ENCODE data around the gene PRR36.
"Not testable (repeated sequence)": the region's sequence is repeated elsewhere in the genome, so short reads cannot be mapped to it uniquely, and the experiment has no call there.

The PRR36 gene

DNA sequence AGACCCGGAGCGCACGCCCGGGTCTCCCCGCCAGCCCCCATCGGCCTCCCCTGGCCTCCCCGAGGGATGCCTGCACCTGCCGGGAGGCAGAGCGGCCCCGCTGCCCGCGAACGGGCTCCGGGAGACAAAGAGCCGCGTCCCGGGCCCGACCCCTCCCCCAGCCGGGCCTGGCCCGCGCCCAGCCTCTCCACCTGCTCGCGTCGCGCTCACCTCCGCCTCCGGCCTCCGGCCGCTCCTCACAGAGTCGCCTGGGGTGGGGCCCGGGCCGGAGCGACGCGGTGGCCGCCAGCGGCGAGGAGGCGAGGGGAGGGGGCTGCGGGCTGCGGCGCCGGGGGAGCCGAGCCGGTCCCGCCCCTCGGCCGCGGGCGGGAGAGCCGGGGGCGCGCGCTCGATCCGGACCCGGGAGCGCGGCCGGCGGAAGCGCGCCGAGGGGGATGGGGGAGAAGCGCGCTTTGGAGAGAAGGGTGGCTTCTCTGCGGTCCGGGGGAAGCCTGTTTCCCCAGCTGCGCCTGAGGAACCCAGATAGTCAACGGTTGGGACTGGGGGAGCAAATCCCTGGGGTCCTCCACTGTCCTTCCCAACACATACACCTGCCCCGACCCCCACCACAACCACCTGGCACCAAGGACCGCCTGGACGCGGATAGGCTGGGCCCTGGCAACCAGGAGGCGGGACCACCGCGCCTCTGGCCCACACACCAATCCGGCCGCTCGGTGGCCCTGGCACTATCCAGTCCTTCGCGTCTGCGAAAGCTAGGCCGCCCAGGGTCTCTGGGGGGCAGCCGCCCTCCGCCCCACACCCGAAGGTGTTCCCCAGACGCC lies at the start of gene PRR36:
PRR36 (minus strand) TSS at position 315 of the 821 bp plus-strand sequence. CDS start 701 bp downstream, outside the sequence.
- DNase-seq = peak; percentile 76

DNA sequence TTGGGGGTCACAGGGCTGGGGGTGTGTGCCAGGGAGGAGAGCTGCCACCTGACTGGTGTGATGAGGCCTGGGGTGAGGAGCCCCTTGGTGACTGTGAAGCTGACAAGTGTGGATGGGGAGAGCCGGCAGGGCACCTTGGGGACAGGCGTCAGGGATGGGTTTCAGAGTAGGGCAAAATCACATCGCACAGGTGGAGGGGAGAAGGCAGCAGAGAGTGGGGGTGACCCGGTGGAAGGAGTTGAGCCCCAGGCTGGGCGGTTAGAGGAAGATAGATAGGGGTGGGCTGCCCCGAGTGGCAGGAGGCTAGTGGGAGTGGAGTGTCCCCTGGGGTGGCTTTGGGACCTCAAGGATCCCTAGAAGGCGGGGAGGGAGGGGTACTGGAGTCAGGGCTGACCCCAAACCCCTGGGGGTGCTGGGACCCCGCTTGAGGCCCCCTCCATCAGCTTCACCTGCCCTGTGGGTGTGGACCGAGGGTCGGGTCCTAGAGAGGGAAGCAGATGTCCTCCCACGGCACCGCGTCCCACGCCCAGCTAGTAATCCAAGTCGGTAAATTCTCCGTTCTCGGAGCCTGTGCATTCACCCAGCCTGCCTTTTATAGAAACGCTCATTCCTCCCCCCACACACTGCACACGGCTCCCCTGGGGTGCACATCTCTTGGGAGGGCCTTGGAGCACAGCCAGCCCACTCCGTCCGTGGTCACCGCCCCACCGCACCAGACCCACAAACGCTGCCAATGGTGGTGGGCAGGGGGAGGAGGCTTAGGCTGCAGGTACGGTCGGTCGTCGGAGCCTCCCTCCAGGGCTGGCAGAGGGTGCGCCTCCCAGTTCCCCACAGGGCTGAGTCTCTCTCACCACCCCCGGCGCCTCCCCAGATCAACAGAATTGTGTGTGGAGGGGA lies 49.4 kb upstream of the PRR36 start:
- no peak for DNase-seq

DNA sequence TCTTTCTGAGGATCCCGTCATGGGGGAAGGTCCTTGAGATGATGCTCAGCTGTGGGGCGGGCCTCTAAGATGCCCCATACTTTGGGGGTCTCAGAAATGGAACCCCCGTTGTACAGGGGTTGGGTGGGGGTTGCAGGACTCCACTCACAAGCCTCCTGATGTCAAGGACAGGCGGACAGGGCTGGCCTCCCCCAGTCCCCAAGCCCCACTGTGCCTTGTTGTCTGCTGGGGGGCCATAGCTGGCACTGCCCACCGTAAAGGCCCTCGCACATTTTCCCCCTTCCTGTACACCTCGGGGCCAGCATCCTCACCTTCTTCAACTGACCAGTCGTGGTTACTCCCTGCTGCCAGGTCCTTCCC lies 48.6 kb upstream of the PRR36 start:
- no peak for DNase-seq

DNA sequence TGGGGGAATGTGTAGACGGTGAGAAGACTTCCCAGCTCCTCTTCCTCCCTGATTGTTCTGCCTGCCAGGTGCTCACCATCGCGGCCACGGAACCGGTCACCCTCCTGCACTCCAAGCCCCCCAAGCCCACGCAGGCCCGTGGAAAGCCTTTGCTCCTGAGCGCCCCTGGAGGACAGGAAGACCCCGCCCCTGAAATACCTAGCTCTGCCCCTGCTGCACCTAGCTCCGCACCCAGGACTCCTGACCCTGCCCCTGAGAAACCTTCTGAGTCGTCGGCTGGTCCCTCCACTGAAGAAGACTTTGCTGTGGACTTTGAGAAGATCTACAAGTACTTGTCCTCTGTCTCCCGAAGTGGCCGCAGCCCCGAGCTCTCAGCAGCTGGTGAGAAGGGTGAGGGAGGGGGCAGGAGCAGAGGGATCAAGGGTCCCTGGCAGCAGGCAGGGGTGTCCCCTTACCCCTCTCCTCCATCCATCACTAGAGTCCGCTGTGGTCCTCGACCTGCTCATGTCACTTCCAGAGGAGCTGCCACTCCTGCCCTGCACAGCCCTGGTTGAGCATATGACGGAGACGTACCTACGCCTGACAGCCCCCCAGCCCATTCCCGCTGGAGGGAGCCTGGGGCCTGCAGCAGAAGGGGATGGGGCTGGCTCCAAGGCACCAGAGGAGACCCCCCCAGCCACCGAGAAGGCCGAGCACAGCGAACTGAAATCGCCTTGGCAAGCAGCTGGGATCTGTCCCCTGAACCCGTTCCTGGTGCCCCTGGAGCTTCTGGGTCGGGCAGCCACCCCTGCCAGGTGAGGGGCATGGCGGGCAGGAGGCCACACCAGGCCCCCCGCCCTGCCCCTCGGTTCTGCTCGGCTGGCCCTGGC lies 48.0 kb upstream of the PRR36 start:
- no peak for DNase-seq

DNA sequence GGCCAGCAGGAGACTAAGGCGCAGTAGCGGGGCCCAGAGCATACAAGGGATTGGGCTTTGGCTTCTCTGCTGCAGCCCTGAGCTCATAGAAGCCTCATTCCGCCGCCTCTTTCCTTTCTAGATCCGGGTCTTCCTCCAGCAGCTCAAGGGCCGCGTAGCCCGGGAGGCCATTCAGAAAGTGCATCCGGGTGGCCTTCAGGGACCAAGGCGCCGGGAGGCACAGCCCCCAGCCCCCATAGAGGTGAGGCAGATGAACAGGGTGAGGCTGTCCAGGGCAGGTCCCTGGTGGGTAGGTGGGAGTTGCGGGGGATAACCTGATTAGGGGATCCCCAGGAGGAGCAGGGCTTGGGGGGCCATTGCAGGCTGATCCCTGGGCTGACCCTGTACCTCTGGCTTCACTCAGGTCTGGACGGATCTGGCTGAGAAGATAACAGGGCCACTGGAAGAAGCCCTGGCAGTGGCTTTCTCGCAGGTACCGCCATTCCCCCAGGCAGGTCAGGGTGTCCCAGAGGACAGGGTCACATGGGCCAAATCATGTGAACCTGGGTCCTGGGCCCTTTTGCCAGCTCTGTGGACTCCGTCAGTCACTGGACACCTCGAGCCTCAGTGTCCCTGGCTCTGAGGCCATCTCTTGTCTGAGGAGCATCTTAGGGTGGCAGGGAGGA lies 47.2 kb upstream of the PRR36 start:
- DNase-seq = no peak

DNA sequence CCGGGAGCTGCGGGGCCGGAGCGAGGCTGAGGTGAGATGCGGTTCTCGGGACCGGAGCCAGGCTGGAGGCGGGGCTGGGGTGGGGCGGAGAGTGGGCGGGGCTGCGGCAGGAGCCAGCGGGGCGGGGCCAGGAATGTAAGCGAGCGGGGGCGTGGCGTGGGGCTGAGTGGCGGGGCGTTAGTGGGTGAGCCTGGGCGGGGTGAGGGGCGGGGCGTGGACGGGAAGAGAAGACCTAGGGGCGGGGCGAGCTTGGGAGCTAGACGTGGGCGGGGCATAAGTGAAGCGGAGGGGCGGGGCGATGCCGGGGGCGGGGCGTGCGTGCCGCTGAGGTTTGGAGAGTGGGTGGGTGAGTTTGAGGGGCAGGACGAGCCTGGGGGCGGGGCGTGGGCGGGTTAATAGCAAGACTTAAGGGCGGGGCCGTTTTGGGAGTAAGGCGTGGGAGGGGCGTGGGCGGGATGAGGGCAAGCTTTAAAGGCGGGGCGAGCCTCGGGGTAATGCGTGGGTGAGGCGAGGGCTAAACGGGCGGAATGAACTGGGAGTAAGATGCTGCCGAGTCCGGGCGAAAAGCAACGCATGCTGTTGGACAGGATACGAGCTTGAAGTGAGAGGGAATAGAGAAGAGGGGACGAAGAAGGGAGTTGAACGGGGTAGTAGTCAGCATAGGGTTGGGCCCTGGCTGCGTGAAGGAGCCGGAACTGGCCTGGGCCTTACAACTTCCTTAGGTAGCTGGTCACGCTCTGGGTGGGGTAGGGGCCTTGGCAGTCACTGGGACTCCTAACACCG lies 46.5 kb upstream of the PRR36 start:
- peak; percentile 88 for DNase-seq

DNA sequence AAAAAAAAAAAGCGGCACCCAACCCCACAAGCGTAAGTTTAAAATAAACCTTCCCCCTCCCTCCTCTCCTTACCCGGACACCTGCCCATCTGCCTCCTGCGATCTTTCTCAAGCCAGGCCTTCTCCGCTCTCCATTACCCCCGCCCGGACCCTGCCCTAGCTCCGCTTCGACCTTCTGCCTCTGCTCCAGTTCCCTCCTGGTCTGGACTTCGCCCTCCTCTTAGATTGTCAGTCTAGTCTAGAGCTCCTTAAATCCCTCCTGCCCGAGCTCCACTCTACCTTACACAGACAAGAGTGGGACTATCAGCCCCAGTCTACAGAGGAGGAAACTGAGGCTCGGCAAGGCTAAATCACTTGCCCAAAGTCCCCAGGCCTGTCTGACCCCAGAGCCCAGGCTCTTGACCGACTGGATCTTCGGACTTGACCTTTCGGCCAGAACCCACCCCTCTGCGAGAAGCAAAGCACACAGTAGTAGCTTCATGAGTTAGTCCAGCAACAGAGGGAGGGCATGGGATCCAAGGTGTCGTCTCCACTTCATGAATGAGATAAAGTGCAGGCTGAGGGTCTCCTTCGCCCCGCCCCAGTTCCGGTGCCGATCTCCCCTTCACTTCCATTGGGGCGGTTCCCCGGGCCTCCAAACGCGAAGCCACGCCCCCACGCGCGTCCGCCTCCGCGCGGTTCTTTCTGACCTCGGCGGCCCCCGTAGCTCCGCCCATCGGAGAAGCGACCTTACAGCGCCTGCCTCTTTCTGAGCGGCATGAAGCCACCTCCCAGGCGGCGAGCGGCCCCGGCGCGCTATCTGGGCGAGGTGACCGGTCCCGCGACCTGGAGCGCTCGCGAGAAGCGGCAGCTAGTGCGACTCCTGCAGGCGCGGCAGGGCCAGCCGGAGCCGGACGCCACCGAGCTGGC lies 45.7 kb upstream of the PRR36 start, which contains the start of gene SNAPC2:
SNAPC2 (plus strand) TSS at position 729 of the 909 bp plus-strand sequence; CDS start at position 758, 29 bp downstream.
- peak; percentile 79 for DNase-seq

DNA sequence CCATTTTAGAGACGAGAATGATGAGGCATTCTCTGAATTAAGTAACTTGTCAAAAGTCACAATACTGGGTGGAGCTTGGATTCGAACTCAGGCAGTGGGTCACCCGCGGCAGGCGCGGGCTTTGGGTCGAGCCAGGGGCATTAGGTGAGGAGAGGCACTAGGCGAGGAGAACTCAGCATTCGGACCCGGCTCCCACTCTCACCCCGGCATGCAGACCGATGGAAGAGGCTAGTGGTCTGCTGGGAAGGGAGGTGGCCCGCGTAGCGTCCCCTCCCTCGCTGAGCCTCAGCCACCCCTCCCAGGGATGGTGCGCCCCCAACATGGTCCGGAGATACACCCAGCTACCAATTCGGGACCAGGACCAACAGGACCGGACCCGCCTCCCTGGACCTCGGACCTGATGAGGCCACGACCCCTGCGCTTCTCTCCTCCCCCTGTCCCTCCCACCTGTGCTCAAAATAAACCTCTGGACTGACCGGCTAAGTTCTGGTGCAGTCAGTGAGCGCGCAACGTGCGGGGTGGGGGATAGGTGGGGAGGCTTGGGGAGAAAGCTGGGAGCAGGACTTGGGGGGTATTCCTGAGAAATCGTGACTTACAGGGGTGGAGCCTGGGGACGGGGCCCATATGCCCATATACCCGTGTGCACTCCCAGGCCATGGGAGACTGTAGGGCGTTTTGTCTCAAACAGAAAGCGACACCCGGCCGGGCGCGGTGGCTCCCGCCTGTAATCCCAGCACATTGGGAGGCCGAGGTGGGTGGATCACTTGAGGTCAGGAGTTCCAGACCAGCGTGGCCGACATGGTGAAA lies 44.6 kb upstream of the PRR36 start:
- DNase-seq = no peak

DNA sequence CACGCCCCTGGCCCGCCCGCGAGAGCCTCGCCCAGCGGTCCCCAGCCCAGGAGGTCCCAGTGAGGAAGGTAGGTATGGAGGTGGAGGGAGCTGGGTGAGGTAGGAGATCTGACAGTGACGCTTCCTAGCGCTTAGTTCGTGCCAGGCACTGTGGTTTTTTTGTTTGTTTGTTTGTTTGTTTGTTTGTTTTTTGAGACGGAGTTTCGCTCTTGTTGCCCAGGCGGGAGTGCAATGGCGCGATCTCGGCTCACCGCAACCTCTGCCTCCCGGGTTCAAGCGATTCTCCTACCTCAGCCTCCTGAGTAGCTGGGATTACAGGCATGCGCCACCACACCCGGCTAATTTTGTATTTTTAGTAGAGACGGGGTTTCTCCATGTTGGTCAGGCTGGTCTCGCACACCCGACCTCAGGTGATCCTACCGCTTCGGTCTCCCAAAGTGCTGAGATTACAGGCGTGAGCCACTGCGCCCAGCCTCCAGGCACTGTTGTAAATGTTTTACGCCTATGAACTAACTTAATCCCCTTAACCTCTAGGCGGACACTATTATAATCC lies 43.9 kb upstream of the PRR36 start:
- not testable (repeated sequence) for DNase-seq

DNA sequence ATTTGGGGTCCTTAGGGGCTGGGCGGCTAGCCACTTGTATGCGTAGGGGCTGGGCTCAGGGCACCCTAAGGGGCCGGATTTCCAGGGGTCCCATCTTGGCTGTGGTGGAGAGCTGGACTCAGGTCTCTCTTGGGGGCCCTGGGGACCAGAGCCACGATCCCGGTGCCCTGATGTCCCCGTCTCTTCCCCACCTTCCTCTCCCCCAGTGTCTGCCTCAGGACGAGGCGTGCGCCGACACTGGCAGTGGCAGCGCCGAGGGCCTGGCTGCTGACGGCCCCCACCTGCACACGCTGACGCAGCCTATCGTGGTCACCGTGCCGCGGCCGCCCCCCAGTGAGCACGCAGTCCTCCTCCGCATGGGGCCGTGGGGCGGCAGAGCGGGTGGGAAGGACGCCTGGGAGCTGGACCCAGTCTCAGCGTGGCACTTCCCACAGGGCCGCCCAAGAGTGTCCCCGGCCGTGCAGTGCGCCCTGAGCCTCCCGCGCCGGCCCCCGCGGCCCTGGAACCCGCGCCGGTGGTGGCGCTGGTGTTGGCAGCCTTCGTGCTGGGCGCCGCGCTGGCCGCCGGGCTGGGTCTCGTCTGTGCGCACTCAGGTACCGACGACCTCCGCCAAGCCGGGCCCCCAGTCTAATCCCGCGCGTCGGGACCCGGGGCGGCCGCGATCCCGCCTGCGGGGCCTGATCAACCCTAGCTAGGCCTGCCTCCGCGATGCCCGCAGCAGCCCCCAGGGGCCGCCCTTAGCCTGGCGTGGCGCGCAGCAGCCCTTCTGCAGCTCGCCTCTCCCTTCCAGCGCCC lies 43.3 kb upstream of the PRR36 start:
- DNase-seq = peak; percentile 6

DNA sequence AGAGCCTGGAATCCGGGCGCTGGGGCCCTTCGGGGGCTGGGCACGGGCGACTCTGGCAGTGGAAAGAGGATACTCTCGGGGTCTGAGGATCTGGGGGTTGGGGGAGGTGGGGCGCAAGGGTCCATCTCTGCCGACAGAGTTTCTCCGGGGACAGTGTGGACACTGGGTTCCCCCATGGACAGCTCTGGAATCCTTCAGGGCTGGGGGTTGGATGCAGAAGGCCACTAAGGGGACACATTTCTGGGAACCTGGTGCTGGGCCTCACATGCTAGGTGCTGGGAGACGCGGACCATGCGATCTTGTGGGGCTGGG lies 42.7 kb upstream of the PRR36 start:
- DNase-seq = no peak

DNA sequence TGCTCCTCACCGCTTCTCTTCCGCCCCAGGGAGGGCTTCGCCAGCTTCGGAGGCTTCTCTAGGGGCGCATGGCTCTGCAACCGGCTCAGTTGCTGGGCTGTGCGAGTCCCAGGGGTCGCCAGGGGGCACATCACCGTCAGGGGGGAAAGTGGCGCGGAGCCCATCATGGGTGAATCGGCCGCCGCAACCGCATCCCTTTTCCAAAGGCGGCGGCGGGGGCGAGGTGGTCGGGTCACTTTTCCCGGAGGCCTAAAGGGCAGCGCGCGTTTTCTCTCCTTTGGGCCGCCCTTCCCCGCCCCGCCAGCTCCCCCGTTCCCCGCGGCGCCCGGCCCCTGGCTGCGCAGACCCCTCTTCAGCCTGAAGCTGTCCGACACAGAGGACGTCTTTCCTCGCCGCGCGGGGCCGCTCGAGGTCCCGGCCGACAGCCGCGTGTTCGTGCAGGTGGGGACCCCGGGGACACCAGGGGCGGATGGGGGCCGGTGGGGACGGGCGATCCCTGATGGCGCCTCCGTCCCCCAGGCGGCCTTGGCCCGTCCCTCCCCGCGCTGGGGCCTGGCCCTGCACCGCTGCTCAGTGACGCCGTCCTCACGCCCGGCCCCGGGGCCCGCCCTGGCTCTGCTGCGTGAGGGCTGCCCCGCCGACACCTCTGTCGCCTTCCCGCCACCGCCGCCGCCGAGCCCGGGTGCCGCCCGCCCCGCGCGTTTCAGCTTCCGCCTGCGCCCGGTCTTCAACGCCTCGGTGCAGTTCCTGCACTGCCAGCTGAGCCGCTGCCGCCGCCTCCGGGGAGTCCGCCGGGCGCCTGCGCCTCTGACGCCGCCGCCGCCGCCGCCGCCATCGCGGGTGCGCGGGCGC lies 42.1 kb upstream of the PRR36 start:
- DNase-seq = no peak

DNA sequence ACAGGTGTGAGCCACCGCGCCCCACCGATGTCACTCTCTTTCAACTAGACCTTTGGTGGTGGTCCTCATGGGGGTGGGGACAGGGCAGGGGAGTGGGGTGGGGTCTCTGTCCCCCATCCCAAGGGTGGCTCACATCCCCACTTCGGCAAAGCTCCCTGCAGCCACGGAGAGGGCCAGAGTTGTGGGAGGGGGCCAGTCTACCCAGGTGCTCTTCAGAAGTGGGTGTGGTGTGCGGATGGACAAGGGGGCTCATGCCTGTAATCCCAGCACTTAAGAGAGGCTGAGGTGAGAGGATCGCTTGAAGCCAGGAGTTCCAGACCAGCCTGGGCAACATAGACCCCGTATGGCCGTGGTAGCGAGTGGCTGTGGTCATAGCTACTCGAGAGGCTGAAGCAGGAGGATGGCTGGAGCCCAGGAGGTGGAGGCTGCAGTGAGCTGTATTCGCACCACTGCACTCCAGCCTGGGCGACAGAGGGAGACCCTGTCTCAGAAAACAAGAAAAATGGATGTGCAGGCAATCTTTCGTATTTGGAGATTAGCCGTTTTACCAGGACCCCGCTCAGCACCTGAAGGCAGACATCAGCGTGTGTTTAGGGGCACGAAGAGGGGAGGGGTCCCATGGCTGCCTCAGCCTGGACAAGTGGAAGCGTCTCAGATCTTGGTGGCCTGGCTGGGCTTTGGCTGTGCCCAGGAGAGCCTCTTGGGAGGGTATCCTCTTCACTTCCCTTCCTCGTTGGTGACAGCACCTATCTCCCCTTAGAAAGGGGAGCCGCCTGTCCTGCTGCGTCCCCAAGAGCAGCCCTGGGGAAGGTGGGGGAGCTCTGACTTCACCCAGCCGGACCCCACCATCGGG lies 41.3 kb upstream of the PRR36 start:
- DNase-seq = no peak

DNA sequence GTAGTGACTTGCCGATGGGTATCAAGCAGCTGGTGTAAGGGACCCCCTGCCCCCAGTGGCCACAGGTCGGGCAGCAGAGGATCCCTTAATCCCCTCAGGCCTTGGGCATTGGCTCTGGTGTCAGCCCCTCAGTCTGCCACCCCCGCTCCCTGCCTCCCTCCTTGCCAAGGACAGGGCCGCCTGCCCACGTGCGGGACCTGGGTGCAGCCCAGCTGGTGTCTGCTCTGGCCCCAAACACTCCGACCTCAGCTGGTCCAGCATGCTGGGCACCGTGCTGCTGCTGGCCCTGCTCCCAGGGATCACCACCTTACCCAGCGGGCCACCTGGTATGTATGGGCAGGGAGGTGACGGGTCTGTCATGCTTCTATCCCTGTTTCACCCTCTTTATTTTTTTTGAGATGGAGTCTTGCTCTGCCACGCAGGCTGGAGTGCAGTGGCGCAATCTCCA lies 40.4 kb upstream of the PRR36 start, which contains the start of gene TGFBR3L:
TGFBR3L (plus strand) TSS at position 233 of the 448 bp plus-strand sequence.
- no peak for DNase-seq

DNA sequence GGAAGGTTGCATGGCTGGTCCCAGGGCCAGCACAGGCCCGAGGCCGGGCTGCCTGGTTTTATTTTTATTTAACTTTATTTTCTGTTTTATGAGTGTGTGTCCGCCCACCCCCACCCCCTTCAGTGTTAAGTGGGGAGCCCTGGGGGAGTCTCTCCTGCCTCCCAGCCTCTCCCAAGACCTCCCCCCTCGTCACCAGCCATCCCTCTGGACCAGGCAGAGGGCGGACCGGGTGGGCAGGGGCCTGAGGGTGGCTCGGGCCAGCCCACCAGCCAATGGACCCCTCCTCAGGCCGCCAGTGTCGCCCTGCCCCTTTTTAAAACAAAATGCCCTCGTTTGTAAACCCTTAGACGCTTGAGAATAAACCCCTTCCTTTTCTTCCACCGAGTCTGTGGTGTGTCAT lies 39.9 kb upstream of the PRR36 start:
- DNase-seq = no peak

DNA sequence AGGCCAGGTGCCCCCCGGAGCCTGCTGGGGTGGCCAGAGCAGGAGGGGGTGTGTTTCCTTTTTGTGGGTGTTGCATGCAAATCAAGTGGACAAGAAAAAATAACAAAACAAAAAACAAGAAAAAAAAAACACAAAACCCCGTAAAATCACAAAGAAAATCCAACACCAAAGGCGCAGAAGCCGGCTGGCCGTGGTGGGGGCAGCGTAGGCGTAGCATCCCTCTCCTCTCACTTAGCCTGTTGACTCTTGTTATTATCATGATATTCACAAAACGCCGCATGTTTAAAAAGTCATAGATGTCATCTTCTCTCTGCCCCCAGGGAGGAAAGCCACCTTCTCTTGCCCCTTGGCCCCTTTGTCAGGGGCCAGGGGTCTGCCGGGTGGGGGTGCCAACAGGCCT lies 39.5 kb upstream of the PRR36 start:
- no peak for DNase-seq

All from SHP77 treated with DMSO at 0.1 percent for 48 hours (cell line).